ENCODE data around the gene PADI4.

Gene PADI4, protein sequence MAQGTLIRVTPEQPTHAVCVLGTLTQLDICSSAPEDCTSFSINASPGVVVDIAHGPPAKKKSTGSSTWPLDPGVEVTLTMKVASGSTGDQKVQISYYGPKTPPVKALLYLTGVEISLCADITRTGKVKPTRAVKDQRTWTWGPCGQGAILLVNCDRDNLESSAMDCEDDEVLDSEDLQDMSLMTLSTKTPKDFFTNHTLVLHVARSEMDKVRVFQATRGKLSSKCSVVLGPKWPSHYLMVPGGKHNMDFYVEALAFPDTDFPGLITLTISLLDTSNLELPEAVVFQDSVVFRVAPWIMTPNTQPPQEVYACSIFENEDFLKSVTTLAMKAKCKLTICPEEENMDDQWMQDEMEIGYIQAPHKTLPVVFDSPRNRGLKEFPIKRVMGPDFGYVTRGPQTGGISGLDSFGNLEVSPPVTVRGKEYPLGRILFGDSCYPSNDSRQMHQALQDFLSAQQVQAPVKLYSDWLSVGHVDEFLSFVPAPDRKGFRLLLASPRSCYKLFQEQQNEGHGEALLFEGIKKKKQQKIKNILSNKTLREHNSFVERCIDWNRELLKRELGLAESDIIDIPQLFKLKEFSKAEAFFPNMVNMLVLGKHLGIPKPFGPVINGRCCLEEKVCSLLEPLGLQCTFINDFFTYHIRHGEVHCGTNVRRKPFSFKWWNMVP

DNA sequence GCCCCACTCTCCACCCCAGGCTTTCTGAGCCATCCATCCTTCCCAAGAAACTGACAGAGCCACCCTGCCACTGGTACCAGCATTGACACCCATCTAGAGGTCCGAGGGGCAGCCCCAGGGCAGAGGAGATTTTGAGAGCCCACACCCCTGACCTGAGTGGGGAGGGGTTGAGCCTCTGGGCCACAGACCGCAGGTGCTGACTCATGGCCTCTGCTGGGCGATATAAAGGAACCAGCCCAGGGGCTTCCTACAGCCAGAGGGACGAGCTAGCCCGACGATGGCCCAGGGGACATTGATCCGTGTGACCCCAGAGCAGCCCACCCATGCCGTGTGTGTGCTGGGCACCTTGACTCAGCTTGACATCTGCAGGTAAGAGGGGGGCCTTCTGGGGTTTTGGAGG lies at the start of gene PADI4:
TSS of gene PADI4 (plus strand) at position 252 of the 400 bp plus-strand sequence. CDS start at position 278, 26 bp downstream.
- no peak for DNase-seq (ENCODE audit: low read depth)

DNA sequence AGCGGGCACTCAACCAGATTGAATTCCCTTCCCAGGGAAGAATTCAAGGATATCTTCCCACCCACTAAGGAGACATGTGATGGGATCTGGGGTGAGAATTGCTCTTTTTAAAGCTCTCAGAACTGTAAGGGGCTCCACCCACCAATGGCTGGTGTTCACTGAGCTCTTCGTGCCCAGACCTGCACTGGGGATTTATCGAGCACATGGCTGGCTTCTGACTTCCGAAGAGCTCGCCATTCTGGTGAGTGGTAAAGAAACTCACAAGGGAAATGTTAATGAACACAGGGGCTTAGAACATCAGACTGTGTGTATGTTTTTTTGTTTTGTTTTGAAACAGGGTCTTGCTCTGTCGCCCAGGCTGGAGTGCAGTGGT lies 49.3 kb upstream of the PADI4 start:
- no peak for DNase-seq (ENCODE audit: low read depth)

DNA sequence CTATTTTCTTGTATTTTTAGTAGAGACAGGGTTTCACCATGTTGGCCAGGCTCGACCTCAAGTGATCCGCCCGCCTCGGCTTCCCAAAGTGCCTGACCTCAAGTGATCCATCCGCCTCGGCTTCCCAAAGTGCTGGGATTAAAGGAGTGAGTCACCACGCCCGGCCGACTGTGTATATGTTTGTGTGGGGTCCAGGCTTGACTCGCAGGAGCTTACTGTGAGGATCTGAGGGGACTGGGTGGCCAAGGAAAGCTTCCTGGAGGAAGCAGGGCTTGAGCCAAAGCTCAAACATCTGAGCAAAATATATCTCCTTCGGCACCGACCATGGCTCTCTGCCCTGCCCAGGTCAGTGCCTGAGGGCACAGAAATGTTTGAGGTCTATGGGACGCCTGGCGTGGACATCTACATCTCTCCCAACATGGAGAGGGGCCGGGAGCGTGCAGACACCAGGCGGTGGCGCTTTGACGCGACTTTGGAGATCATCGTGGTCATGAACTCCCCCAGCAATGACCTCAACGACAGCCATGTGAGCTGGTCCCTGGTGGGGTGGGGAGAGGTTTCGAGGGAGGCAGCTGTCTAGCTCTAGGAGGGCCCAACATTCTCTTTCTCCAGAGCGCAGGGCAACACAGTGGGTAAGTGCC lies 48.6 kb upstream of the PADI4 start:
- DNase-seq (ENCODE audit: low read depth): no peak

DNA sequence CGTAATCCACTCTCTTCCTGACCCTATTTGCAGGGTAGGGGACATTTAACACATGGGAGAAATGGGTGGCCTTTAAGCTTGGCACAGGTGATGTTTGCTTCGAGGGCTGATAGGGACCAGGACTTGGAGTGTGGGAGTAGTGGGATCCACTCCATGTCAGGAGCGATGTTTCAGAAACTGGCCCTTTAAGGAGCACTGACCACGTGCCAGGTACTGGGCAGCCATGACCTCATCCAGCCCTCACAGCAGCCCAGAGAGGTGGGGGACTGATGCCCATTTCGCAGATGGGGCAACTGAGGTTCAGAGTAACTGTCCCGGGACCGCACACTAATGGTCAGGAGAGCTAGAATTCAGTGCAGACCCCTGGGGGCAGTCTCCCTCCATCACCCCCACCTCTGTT lies 47.7 kb upstream of the PADI4 start:
- no peak for DNase-seq (ENCODE audit: low read depth)

DNA sequence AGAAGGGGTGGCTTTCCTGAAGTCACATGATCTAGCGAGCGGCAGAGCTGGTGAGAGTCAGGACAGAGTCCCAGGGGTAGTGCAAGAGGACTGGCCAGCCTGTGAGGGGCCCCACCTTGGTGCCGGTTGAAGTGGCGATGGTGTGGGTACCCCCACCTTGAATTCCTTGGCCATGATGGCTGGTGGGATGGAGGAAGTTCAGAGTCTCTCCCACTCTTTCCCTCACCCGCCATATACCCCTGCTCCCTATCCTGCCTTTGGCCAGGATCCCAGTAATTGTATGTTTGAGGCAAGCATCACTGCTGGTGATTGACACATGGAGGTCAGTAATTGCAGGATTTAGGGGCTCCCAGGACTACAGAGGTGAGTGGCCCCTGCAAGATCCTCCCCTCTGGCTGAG lies 47.3 kb upstream of the PADI4 start:
- DNase-seq (ENCODE audit: low read depth): no peak

DNA sequence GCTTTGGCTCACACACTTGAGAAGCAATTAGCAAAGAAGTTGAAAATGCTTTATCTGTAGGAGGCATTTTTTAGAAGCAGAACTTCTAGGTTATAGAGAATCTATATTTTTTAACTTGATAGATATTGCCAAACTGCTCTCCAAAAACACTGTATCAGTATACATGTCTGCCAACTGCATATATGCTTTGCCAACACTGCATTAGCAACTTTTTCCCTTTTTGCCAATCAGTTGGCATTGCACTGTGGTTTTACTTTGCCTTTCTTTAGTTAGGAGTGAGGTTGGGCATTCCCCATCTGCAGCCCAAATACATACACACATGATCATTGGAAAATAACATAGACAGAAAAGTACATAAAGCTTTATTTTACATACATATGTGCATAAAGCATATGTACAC lies 44.1 kb upstream of the PADI4 start:
- no peak for DNase-seq (ENCODE audit: low read depth)

DNA sequence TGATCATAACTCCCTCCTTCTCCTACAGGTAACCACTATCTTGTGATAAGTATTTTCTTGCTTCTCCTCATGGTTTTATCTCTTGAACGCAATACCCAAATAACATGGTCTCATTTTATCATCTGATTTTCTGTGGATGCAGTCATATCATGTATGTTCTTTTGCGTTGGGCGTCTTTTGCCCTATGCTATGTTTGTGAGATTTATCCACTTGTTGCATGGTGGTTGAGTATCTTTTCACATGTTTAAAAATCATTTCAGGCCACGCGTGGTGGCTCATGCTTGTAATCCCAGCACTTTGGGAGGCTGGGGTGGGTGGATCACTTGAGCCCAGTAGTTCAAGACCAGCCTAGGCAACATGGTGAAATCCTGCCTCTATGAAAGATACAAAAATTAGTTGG lies 43.5 kb upstream of the PADI4 start:
- DNase-seq (ENCODE audit: low read depth): no peak

DNA sequence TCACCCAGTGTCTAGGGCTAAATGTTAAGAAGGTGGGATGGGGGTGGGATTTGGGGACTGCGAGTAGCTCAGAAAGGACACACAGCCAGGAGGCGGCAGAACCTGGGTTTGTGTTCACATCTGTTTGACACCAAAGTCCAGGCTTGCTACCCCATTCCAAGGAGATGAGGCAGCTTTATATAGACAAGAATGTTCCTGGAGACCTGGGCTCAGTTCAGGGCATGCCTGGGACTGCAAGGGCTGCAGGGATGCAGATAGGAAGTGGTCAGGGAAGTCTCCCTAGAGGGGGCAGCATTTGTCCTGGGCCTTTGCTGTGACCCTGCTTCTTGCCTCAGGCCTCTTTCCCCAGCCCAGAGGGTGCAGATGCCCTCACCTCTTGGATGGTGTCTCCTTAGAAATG lies 42.8 kb upstream of the PADI4 start:
- DNase-seq (ENCODE audit: low read depth): no peak

DNA sequence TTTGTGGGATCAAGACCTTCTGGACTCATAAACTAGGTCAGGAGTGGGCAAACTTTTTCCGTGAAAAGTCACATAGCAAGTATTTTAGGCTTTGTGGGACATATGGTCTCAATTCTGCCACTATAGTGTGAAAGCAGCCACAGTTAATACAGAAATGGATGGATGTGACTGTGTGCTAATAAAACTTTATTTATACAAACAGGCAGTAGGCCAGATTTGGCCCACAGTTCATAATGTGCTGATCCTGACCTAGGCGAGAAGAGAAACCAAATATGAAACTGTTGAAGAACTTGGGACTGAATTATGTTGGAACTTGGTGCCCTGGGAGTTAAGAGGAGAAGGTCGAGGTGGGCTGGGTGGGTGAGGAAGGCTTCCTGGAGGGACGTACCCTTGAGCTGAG lies 42.0 kb upstream of the PADI4 start:
- DNase-seq (ENCODE audit: low read depth): no peak

DNA sequence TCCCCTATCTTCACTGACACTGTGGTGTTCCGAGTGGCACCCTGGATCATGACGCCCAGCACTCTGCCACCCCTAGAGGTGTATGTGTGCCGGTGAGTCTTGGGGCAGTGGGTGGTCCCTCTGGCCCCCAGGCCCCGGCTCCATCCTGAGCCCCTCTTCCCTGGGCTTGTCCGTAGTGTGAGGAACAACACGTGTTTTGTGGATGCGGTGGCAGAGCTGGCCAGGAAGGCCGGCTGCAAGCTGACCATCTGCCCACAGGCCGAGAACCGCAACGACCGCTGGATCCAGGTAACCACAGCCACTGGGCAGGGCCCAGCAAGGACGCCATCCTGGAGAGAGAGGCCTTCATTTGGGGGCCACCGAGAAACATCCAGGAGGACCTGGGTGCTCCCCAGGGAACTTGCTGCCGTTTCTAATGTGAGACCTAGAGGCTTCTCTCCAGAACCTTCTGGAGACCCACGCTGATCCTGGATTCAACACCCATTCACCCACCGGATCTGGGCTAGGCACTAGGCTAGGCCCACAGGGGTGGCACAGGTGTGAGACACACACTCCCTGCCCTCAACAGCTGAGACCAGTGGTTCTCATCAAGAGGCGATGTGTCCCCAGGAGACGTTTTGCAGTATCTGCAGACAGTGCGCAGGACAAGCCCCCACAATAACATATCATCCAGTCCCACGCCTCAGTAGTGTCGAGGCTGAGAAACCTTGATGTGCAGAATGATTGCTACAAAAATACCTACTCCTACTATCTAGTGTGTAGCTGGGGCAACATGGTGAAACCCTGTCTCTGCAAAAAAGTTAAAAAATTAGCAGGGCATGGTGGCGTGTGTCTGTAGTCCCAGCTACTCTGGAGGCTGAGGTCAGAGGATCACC lies 36.9 kb upstream of the PADI4 start:
- no peak for DNase-seq (ENCODE audit: low read depth)

DNA sequence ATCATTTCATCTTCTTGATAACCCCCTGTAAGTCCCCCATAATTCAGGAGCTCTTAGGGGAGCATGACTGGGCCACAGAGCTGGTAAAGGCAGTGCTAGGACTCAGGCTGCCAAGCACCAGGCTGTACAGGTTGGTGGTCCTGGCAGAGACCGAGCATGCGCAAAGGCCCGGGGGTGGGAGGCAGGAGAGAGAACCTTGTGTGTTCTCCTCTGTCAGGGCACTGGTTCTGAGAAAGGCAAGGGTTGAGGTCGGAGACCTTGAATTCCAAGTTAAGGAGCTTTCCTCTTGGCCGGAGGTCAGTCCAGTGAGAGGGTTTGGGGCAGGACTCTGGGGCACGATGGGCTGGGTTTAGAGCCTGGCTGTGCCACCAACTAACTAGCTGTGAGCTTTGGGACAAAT lies 35.9 kb upstream of the PADI4 start:
- no peak for DNase-seq (ENCODE audit: low read depth)

DNA sequence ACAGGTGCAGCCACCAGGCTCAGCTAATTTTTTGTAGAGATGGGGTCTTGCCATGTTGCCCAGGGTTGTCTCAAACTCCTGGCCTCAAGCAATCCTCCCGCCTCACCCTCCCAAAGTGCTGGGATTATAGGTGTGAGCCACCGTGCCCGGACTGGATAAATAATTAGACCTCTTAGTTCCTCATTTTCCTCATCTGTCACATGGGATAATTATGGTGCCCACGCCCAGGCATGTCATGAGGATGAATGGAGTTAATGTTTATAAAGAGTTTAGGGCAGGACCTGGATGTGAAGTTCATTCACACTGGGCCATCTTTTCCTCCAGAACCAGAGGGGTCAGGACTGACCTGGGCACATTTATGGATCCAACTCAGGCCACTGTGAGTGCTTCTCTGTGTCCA lies 35.4 kb upstream of the PADI4 start:
- no peak for DNase-seq (ENCODE audit: low read depth)

DNA sequence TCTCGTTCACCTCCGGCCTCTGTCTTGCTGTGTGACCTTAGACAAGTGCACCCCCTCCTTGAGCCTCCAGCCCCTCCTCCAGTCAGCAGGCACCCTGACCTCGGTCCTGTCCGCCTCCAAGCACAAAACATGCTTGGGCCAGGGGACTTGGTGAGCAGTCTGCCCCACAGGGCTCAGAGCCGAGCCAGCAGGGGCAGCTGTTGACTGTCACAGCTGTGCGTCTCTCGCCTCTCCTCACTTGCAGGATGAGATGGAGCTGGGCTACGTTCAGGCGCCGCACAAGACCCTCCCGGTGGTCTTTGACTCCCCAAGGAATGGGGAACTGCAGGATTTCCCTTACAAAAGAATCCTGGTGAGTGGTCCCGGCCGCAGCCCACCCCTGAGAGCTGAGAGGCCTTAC lies 34.9 kb upstream of the PADI4 start:
- no peak for DNase-seq (ENCODE audit: low read depth)

DNA sequence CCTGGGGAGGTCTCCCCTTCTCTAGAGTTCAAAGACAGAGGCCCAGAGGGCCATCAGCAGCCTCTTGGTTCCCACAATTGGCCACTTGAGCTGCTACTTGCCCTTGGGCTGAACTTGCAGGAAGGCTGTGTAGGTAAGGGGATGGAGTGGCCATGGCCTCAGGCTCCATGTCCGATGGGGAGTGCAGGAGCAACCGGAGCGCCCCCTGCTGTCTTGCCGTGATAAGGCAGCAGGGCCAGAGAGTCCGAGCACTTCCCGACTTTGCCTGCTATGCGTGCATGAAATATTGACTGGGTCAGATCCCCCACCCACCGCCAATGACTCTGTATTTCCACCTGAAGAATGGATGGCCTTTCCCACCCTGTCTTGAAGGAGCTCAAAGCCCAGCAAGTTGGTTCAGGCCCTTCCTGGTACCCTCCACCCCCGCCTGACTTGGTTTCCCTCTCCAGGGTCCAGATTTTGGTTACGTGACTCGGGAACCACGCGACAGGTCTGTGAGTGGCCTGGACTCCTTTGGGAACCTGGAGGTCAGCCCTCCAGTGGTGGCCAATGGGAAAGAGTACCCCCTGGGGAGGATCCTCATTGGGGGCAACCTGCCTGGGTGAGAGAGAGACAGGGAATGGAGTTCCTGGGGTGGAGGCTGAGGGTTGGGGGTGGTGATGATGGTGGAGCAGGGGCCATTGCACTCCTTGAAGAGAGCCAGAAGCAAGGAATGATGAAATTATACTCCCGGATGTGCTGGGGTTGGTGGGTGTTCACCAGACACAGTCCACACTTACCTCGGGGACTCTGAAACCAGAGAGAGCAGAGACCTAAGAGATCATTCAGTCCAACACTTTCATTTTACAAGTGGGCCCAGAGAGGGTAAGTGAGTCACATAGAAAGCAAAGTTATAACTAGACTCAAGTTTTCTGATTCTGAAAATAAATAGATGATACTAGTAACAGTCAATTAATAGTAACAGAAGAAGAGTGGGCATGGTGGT lies 33.5 kb upstream of the PADI4 start:
- peak; percentile 61 for DNase-seq (ENCODE audit: low read depth)

DNA sequence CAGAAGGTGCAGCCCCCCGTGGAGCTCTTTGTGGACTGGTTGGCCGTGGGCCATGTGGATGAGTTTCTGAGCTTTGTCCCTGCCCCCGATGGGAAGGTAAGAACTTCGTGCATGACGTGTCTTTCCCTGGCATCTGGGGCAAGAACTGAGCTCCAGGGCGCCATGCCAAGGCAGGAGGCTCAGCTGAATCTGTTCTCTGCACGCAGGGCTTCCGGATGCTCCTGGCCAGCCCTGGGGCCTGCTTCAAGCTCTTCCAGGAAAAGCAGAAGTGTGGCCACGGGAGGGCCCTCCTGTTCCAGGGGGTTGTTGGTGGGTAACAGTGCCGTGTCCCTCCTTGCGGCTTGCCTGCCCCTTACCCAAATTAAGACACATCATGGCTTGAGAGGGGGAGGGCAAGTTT lies 31.4 kb upstream of the PADI4 start:
- DNase-seq (ENCODE audit: low read depth): no peak

DNA sequence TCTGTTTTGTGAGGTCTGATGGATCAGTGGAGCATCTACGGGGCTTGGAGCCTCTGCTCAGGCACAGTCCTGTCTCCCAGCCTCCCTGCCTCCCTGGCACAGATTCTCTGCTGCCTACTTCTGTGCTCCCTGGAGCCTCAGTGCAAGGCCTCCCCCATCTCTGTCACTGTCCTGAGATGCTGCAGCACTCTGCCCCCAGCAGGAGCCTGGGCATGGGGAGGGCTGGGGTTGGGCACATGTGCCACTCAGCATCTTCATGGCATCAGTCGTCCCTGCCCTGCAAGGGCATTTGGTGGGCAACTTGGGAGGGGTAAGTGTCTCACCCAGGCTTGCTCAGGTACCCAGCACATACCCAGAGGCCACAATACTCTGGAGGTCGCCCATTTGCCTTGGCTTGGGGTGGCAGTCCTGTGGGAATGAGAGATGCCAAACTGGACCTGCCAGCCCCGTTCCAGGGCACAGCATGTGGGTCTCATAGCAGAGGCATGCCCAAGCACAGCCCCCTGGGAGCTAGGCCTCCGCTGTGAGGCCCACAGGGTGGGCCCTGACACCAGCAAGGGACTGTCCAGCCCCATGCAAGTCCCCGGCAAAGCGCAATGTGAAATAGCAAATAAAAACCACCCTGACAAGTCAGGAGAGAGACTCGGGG lies 30.4 kb upstream of the PADI4 start:
- no peak for DNase-seq (ENCODE audit: low read depth)

DNA sequence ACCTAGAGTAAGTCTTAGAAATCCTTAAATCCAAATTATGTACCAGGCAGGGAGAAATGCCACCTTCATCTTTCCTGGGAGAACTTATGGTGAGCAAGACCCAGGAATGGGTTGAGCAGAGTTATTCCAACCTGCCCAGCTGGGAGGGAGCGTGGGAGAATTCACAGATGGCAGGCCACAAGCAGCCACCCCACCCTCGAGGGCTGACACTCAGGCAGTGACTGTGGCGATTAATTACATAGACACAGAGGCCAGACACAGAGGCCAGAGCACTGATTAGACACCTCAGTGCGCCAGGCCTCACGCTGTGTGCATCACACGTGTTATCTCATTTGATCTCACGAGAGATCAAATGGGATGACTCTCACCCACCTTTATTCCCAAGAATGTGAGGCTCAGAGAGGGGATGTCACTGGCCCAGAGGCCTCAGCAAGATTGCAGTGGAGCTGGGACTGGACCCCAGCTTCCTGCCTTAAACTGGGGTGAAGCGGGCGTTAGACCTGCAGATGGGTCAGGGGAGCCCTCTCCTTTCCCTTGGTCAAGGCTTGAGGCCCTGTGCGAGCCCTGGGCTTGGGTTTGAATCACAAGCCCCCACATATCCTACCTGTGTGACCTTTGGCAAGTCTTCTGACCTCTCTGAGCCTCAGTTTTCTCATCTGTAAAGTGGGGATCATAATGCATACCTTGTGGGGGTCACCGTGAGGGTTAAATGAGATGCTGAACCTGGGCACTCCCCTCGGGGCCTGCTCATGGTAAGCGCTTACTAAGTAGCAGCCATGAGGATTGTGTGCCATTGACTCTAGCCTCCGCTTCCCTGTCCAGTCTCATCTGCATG lies 28.8 kb upstream of the PADI4 start:
- DNase-seq (ENCODE audit: low read depth): no peak

DNA sequence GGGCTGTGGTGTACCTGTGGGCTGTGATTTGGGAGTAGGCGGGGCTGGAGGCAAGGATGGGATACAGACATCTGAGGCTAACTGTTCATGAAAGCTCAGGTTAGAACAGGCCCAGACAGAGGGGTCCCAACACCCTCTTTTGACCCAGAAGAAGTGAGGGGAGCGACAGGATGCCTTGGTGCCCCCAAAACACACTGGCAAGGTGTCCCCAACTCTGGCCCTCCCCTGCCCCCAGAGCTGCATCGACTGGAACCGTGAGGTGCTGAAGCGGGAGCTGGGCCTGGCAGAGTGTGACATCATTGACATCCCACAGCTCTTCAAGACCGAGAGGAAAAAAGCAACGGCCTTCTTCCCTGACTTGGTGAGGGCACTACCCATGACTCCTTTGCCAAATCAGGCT lies 27.6 kb upstream of the PADI4 start:
- DNase-seq (ENCODE audit: low read depth): no peak

DNA sequence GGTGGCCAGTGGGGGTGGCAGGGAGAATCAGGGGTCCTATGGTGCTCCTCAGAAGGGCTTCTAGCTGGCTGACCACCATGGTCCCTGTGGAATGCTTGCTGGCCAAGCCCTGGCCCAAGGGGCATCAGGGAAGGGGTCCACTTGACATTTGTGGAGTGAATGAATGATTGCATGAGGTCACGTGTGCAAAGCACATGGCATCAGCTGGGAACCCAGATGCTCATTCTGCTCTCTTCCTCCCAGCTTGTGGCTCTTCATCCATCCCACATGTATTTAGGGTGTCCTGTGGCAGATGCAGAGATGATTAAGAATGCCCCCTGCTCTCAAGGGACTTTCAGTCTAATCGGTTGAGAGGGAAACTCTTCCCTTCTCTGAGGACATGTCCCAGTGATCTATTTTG lies 27.1 kb upstream of the PADI4 start:
- DNase-seq (ENCODE audit: low read depth): no peak

DNA sequence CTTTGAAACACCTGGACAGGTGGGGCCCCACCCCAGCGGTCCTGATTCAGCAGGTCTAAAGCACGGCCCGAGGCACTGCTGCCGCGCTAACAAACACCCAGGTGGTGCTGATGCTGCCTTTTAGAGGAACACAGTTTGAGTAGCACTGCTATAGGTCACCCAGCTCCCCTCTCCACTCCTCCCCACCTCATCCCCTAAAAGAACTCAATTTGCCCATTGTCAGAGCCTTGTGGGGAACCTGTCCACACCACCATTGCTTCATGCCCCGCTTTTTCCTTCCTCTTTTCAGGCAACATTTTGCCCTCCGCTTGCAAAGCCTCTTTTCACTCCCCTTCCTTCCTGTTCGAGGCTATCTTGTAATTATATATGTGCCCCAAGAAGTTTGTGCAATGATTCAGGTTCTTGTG lies 26.2 kb upstream of the PADI4 start:
- DNase-seq (ENCODE audit: low read depth): no peak
